ENCODE data around the gene ADGRD1.

The ADGRD1 gene

GRCh38 chr12:131032082-131032750 is 78.5 kb downstream of the ADGRD1 start:
- H3K4me3 ChIP-seq (replicated peaks; ENCODE audit: low read depth, low read length): no peak overlapping the region
- TF ChIP-seq, protein P1, sequence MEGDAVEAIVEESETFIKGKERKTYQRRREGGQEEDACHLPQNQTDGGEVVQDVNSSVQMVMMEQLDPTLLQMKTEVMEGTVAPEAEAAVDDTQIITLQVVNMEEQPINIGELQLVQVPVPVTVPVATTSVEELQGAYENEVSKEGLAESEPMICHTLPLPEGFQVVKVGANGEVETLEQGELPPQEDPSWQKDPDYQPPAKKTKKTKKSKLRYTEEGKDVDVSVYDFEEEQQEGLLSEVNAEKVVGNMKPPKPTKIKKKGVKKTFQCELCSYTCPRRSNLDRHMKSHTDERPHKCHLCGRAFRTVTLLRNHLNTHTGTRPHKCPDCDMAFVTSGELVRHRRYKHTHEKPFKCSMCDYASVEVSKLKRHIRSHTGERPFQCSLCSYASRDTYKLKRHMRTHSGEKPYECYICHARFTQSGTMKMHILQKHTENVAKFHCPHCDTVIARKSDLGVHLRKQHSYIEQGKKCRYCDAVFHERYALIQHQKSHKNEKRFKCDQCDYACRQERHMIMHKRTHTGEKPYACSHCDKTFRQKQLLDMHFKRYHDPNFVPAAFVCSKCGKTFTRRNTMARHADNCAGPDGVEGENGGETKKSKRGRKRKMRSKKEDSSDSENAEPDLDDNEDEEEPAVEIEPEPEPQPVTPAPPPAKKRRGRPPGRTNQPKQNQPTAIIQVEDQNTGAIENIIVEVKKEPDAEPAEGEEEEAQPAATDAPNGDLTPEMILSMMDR (IDR thresholded peaks at IDR 0.05; ENCODE audit: low read length, missing control alignments): no peak
- DNase-seq (ENCODE audit: low read depth): no peak

GRCh38 chr12:131033486-131033885 is 79.8 kb downstream of the ADGRD1 start:
- TF ChIP-seq, protein P1 (IDR thresholded peaks at IDR 0.05; ENCODE audit: low read length, missing control alignments): no peak
- H3K4me3 ChIP-seq (replicated peaks; ENCODE audit: low read depth, low read length): no peak overlapping the region
- DNase-seq (ENCODE audit: low read depth): no peak

GRCh38 chr12:131033886-131034482 is 80.3 kb downstream of the ADGRD1 start:
- DNase-seq (ENCODE audit: low read depth): no peak
- TF ChIP-seq, protein P1 (IDR thresholded peaks at IDR 0.05; ENCODE audit: low read length, missing control alignments): no peak
- no peak overlapping the region for H3K4me3 ChIP-seq (replicated peaks; ENCODE audit: low read depth, low read length)

DNA sequence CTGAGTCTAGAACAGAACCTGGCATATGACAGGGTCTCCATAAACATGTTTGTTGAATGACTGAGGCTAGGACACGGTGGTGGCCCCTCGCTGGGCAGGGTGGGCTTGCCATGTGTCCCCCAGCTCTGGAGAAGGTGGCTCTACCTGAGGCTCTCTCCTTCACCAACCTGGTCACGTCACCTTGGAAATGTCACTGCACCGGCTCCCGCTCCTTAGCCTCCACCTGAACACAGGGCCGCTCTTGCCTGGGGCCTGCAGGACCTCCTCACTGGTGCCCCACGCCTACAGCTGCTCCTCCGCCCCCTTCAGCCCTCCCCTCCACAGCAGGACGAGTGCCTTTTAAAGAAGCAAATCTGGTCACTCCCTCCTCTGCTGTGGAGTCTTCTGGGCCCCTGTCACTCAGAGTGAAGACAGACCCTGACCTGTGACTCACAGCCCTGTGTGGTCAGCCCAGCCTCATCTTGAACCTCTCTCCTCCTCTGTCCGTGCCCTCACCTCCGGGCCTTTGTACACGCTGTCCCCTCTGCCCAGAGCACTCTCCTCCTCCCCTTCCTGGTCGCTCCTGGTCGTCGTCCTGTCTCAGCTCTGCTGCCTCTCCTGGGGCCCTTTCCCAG is 81.0 kb downstream of the ADGRD1 start:
- DNase-seq (ENCODE audit: low read depth): no peak
- H3K4me3 ChIP-seq (replicated peaks; ENCODE audit: low read depth, low read length): no peak overlapping the region
- TF ChIP-seq, protein P1 (IDR thresholded peaks at IDR 0.05; ENCODE audit: low read length, missing control alignments): no peak

- no peak overlapping the region for H3K4me3 ChIP-seq (replicated peaks; ENCODE audit: low read depth, low read length)
- DNase-seq (ENCODE audit: low read depth): no peak
- TF ChIP-seq, protein P1 (IDR thresholded peaks at IDR 0.05; ENCODE audit: low read length, missing control alignments): no peak
These were observed 81.6 kb downstream of the ADGRD1 start for GRCh38 chr12:131035245-131035681.

GRCh38 chr12:131038159-131038558 is 84.5 kb downstream of the ADGRD1 start:
- no peak overlapping the region for H3K4me3 ChIP-seq (replicated peaks; ENCODE audit: low read depth, low read length)
- no peak for DNase-seq (ENCODE audit: low read depth)
- TF ChIP-seq, protein P1 (IDR thresholded peaks at IDR 0.05; ENCODE audit: low read length, missing control alignments): no peak

All from fibroblast of pulmonary artery (primary cell).